HFFc6 (cell line): Measurements from ENCODE around the gene BSCL2. TPM values are rescaled to one million over a fixed set of nuclear protein-coding genes. Genes with fewer than 3 reads are reported as not detected.

Experiments
- DNase-seq: peaks from one replicate; pipeline ENCODE4 v3.0.0-alpha.2; 2018
- H3K27ac Mint-ChIP-seq: 2 replicates; pipeline ENCODE4 v1.8.0; 2020; ENCODE audit warnings: mild to moderate bottlenecking, mixed read lengths
- H3K27me3 Mint-ChIP-seq: 2 replicates; pipeline ENCODE4 v1.8.0; 2021; ENCODE audit warnings: mild to moderate bottlenecking, moderate library complexity, mixed read lengths; ENCODE audit not compliant: insufficient read depth
- H3K36me3 Mint-ChIP-seq: 2 replicates; pipeline ENCODE4 v1.8.0; 2021; ENCODE audit warnings: low read depth, mixed read lengths
- H3K4me1 Mint-ChIP-seq: 2 replicates; pipeline ENCODE4 v1.8.0; 2020; ENCODE audit warnings: low read depth, mixed read lengths
- H3K4me3 Mint-ChIP-seq: 2 replicates; pipeline ENCODE4 v1.8.0; 2020; ENCODE audit warnings: mild to moderate bottlenecking, moderate library complexity, mixed read lengths
- H3K9me3 Mint-ChIP-seq: 2 replicates; pipeline ENCODE4 v1.8.0; 2020; ENCODE audit warnings: mild to moderate bottlenecking, mixed read lengths
- total RNA-seq, 6 experiments: library from RNA; stranded (reverse); fragmentation: NEBNext Ultra II Directional; extraction: Animal tissue kit (Norgen Biotek cat#: 25700); gene quantifications; 2 replicates in 1 of 6; 3 replicates in 5 of 6; pipeline ENCODE4 v1.2.3, GENCODE V29; 2021
- TF ChIP-seq, protein P1 (sequence below): fragments of 200-600 bp; sonication (generic); IDR thresholded peaks from 2 replicates; pipeline ENCODE4 v1.5.0; 2021; ENCODE audit warnings: antibody characterized with exemption, mild to moderate bottlenecking

Gene BSCL2
- total RNA-seq, 6 experiments from 2014 or later: 50.7 to 67.4 (median 56.8) TPM

- Mint-ChIP-seq H3K27me3 (peaks cover 4% of the 10 kb centered on the region; the same call in 1 of the 2 replicates), H3K27ac (peak overlapping the region; percentile 97; the same call in 1 of the 2 replicates), H3K4me1 (peaks cover 51% of the 10 kb centered on the region), H3K9me3 (no peaks in the 10 kb centered on the region), H3K36me3 (peaks cover 25% of the 10 kb centered on the region), H3K4me3 (peak overlapping the region; percentile 99; the same call in 1 of the 2 replicates)
- no peak for DNase-seq
- TF ChIP-seq, protein P1, sequence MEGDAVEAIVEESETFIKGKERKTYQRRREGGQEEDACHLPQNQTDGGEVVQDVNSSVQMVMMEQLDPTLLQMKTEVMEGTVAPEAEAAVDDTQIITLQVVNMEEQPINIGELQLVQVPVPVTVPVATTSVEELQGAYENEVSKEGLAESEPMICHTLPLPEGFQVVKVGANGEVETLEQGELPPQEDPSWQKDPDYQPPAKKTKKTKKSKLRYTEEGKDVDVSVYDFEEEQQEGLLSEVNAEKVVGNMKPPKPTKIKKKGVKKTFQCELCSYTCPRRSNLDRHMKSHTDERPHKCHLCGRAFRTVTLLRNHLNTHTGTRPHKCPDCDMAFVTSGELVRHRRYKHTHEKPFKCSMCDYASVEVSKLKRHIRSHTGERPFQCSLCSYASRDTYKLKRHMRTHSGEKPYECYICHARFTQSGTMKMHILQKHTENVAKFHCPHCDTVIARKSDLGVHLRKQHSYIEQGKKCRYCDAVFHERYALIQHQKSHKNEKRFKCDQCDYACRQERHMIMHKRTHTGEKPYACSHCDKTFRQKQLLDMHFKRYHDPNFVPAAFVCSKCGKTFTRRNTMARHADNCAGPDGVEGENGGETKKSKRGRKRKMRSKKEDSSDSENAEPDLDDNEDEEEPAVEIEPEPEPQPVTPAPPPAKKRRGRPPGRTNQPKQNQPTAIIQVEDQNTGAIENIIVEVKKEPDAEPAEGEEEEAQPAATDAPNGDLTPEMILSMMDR: no peak
Measured at GRCh38 chr11:62673196-62673525, 34.1 kb downstream of the BSCL2 start.

DNA sequence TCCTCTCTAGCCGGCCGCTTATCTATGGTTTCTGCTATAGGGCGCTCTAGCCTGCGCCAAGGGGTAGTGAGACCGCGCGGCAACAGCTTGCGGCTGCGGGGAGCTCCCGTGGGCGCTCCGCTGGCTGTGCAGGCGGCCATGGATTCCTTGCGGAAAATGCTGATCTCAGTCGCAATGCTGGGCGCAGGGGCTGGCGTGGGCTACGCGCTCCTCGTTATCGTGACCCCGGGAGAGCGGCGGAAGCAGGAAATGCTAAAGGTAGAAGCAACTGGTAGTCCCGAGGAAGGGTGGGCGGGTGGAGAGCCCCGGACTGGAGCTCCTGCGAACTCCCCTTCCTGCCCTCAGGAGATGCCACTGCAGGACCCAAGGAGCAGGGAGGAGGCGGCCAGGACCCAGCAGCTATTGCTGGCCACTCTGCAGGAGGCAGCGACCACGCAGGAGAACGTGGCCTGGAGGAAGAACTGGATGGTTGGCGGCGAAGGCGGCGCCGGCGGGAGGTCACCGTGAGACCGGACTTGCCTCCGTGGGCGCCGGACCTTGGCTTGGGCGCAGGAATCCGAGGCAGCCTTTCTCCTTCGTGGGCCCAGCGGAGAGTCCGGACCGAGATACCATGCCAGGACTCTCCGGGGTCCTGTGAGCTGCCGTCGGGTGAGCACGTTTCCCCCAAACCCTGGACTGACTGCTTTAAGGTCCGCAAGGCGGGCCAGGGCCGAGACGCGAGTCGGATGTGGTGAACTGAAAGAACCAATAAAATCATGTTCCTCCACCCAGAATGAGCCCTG, 35.4 kb downstream of the BSCL2 start, which contains the start of the genes LBHD1 and UQCC3:
Gene LBHD1 (minus strand): TSS at position 660 of the 782 bp plus-strand sequence. CDS start 2,236 bp downstream, outside the sequence.
Gene UQCC3 (plus strand): TSS at position 66 of the 782 bp plus-strand sequence. CDS start 73 bp downstream, at position 139.
- peak within 1 kb of the TSS; percentile 97 for H3K27ac Mint-ChIP-seq
- H3K9me3 Mint-ChIP-seq: no peaks in the 10 kb centered on the region
- TF ChIP-seq, protein P1: no peak
- H3K27me3 Mint-ChIP-seq: peaks cover 1% of the 10 kb centered on the region; the same call in 1 of the 2 replicates
- DNase-seq: peak; percentile 84
- H3K36me3 Mint-ChIP-seq: peaks cover 21% of the 10 kb centered on the region
- peak within 1 kb of the TSS; percentile 99 for H3K4me3 Mint-ChIP-seq
- H3K4me1 Mint-ChIP-seq: peaks cover 45% of the 10 kb centered on the region

GRCh38 chr11:62671236-62671607, 36.0 kb downstream of the BSCL2 start:
- H3K36me3 Mint-ChIP-seq: peaks cover 26% of the 10 kb centered on the region
- H3K4me3 Mint-ChIP-seq: peak overlapping the region; percentile 99
- peak overlapping the region; percentile 97 for H3K27ac Mint-ChIP-seq
- no peaks in the 10 kb centered on the region for H3K9me3 Mint-ChIP-seq
- H3K4me1 Mint-ChIP-seq: peaks cover 50% of the 10 kb centered on the region
- H3K27me3 Mint-ChIP-seq: peaks cover 1% of the 10 kb centered on the region; the same call in 1 of the 2 replicates
- no peak for DNase-seq
- TF ChIP-seq, protein P1: no peak

DNA sequence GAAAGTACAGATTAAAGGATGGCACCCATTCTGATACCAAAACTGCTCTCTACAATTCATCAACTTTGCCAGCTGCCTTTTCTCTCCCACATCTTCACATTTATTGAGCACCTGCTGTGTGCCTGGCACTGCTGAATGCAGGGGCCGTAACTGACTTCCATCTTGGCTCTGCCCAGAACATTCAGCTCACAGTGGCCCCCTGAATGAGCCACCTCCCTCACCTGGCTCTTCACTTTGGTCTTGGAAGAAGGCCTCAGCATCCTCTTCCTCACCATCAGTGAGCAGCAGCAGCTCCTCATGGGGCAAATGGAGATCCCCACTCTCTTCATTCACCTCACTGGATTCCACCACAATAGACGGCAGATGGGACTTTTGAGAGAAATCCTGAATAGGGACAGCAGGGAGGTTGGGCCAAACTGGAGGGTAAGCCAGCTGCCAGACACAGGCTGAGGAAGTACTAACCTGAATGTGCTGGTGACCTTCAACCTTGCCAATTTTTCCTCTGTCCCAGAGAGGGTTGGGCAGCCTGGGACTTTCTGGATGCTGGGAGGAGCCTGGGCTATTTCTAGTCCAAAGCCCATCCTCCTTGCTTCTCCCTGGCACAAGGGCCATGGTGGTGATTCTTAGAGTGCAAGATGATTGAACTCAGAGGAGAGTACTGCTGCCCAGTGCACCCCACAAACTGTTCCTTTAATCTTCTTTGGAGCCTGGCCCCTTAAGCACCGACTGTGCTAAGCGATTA, 37.6 kb downstream of the BSCL2 start:
- H3K36me3 Mint-ChIP-seq: peaks cover 33% of the 10 kb centered on the region
- H3K27ac Mint-ChIP-seq: peak overlapping the region; percentile 59
- no peak for DNase-seq
- H3K27me3 Mint-ChIP-seq: peaks cover 10% of the 10 kb centered on the region
- H3K9me3 Mint-ChIP-seq: peaks cover 5% of the 10 kb centered on the region; the same call in 1 of the 2 replicates
- H3K4me3 Mint-ChIP-seq: no peak overlapping the region; the same call in 1 of the 2 replicates
- H3K4me1 Mint-ChIP-seq: peaks cover 50% of the 10 kb centered on the region
- TF ChIP-seq, protein P1: no peak

GRCh38 chr11:62667460-62667859, 39.8 kb downstream of the BSCL2 start:
- DNase-seq: no peak
- Mint-ChIP-seq H3K36me3 (peaks cover 39% of the 10 kb centered on the region), H3K4me3 (peak overlapping the region; percentile 99), H3K4me1 (peaks cover 43% of the 10 kb centered on the region), H3K27me3 (peaks cover 10% of the 10 kb centered on the region), H3K27ac (peak overlapping the region; percentile 96), H3K9me3 (peaks cover 5% of the 10 kb centered on the region; the same call in 1 of the 2 replicates)
- TF ChIP-seq, protein P1: no peak
